Stimulated activated CD8-positive, alpha-beta memory T cell treated with anti-CD3 and anti-CD28 coated beads, Interleukin-4, amount 100 ng/mL, for 1 hour (primary cell): ENCODE data around the gene APOD.
A peak's percentile ranks its signal among the peaks of the same experiment; 100 is the strongest.

ENCODE experiments used
- DNase-seq, 2 donors: peaks; one replicate each; pipeline ENCODE4 v3.0.0-alpha.2; 2020; ENCODE audit warnings: low read depth in 2 of 2, low spot score in 1 of 2

APOD gene

DNA sequence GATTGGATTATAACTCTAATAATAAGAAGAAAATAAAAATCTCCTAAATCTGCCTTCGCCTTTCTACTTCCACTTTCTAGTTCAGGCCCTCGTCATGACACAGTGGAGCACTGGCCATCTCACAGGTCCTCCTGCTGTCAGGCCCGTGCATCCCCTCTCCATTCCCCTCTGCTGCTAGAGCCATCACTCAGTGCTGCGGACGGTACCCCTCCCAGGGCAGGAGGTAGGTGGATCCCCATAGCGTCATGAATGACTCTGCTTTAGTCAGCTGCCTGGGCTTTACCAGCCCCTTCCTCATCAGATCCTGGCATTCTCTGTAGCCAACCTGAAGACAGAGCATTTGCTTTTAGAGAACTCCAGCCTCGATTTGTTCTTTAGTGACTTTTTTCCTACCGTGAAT, 28.6 kb downstream of the APOD start:
- DNase-seq, result no peak

DNA sequence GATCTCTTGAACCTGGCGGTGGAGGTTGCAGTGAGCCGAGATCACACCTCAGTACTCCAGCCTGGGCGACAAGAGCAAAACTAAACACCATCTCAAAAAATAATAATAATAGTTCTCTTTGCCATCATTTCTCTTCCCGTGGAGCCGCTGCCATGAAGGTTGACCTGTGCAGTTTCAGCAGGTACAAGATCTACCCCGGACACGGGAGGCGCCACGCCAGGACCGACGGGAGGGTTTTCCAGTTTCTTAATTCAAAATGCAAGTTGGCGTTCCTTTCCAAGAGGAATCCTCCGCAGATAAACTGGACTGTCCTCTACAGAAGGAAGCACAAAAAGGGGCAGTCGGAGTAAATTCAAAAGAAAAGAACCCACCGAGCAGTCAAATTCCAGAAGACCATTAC, 29.3 kb downstream of the APOD start:
- no peak for DNase-seq

DNA sequence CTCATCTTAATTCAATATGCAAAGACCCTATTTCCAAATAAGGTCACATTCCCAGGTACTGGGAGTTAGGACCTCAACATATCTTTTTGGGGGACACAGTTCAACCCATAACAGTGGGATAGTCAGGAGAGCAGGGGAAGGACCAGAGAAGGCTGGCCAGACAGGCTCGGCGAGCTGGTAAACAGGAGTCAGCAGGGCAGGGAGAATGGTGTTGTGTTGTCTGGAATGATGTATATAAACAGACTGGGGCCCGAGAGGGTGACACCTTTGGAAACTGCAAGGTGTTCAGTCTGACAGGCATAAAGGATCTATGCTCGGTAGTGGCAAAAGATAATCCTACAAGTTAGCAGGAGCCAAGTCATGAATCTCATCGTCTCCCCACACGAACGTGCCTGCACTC, 30.5 kb downstream of the APOD start:
- DNase-seq, result no peak

DNA sequence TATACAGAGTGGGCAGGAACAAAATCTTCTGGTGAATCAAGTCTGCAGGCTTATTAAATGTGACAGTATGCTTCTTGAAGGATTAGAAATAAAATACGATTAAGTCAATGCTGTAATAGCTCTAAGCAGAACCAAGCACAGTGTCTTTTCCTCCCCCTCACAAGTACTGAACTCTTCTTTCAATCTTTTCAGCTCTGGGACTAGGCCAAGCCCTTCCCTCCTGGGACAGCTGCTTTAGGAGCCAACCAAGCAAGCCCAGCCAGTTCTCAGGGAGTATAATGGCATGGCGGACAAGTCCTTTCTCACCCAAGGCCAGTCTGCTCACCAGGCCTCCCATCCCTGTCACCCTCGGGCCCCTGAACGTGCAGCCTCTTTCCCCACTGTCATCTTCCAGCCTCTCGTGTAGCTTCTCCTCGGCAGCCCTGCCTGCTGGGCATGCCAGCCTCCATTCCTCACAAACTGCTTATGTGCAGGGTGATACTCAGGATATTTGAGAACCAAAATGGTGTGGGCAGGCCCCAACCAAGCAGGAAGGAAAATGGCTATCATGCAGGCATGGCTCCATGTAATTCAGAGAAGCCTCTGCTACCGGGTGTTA, 32.3 kb downstream of the APOD start:
- DNase-seq, result no peak

DNA sequence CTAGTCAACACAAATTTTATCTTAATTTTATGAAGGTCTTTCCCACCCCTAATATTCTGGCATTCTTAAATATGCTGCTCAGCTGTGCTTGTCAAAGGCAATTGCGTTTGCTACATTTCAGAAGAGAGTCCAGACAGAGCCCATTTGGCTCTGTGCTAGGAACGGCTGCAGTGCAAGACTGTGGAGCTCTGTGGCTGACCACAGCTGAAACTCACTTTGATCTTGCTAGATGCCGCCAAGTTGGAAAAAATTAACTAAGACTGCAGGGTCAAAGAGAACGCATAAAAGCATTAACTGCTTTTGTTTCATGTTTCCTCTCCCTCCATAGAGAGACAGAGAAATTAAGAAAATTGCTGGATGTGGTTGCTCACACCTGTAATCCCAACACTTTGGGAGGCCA, 33.0 kb downstream of the APOD start:
- no peak for DNase-seq

DNA sequence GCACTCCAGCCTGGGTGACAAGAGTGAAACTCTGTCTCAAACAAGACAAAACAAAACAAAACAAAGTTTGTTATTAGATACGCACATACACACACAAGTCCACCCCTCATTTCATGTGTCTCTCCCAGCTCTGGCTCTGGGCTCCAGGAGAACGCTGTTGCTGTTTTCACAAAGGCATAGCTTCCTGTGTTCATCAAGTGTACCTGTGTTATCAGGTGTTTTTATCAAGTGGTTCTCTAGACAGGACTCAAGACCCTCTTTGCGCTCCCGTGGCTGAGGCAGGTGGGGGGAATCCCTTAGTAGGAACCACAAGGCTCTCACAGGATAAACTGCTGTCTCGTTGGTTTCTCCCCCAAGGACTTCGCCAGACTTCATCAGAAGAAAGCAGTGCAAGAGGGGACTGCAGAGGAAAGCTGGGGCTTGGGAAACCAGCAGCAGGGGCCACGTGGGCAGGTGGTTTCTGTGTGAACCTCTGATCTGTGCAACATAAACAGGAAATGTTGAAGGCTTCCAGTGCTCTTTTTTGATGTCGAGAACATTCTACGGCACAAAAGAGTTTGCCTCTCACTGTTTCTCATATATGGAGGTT, 33.7 kb downstream of the APOD start:
- DNase-seq, result peak; percentile 46 to 66

DNA sequence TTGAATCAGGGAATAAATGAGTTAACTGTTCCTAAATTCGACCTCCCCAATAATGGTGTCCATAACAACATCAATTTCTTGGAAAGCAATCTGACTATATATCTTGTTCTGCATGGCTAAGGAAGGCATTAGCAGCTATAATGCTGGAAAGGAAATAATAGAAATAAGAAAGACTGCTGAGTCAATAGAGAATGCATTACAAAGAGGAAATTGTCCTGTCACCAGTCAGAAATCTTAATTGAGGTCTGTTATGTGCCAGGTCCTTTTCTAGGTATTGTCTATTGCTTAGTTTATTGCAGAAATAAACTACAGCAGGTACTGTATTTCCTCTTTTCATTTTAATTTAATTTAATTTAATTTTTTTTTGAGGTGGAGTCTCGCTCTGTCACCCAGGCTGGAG, 34.8 kb downstream of the APOD start:
- no peak for DNase-seq

DNA sequence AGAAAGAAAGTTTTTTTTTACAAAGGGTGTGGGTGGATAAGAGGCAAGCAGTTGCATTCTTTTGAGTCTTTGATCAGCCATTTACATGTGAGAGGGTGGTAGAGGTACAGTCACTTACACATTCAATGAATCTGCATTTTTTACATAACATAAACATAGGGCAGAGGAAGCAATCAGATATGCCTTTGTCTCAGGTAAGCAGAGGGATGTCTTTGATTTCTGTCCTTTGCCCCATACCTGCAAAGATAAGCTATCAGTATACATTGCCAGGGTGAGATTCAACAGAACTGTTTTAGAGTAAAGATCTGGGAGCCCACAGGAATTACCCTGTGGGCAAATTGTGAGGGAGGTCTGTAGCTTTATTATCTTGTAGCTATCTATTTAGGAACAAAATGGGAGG, 35.2 kb downstream of the APOD start:
- no peak for DNase-seq

DNA sequence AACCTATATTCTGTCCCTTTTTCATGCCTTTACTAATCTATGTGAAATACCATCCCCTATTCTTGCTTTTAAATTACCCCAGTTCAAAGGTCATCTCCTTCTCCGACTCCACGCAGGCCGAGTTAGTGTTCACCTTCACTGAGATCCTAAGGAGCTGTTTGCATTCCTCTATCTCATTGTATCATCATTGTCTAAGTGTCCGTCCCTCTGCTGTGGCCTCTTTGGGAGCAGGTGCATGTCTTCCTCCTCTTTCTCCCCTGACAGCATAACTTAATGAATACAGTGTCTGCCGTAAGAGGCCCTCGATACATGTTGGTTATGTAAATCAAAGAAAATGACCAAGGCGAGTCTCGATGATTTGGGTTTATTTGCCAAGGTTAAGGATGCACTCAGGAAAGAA, 35.7 kb downstream of the APOD start:
- DNase-seq, result no peak

DNA sequence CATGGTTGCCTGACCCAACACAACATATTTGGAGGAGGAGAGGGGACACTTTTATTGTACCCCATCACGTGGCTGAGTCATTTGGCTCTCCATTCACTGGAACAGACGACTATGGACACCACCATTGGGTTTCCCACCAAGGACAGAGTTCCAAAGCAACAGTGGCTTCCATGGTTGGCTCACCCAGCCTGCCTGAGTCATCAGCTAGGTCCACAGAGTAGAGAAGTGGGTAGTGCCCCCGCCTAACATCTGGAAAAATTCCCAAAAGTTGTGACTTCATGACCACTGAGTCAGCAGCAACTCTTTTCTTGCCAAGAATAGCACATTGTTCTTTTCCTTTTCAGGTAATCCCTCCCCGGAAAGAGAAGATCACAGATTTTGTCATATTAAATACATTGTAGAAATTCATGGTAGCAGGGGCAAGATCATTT, 37.6 kb downstream of the APOD start:
- no peak for DNase-seq

DNA sequence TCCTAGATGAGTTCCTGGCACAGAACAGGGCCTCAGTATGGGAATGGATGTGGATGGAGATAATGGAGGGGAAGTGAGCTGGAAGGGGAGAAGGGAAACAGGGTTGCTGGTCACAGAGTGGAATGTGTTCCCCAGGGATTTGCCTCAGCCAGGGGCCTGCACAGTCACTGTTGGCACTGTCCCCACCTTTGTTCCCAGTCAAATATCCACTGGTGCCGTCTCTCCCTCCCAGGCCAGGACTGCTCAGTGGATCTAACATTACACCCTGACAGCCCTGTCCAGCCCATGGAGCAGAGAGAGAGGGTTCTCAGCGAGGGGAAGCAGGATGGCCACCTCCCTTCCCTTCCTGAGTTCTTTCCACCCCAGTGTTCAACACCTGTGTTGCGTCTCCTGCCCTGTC, 39.1 kb downstream of the APOD start:
- no peak for DNase-seq

DNA sequence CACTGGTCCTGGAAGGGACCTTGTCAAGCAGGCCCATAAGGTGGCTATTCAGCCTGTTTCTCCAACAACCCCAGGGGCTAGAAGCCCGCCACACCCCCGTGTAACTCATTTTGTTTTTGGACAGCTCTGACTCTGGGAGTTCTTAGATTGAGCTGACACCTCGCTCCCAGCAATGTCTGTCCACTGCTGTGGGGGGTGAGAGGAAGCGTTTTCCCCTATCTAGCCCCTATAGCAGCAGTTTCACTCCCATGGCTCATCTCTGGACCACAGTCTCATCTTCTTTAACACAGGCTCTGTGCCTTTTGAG, 39.6 kb downstream of the APOD start:
- no peak for DNase-seq

DNA sequence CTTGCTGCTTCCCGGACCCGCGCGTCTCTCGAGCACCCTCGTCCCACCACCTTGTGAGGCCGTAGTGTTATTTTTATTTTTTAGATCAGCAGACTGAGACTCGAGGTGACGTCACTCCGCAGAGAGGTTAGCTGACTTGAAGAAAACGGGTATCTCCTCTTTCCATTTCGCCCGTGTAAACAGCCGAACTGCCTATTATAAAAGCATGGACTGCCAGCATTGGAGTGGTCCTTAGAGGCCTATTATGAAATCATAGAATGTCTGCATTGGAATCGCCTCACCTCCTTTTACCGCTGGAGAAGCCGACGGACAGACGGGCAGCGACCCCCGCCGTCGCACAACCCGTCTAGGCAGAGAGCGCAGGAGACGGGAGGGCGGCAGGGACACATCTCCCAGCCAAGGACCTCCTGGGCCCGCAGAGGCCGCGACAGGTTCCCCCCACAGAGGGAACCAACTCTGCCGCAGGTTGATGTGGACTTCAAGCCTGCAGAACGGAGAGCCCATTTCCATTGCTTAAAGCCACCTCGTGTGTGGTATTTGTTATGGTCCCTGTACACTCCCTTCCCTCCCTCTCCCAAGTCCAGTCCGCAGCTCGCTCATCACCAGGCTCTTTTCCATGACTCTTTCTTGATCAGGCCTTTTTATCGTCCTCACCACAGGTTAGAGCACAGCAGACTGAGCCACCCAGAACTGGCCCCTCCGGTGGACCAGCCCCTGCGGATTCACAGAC, 40.1 kb downstream of the APOD start:
- no peak for DNase-seq

DNA sequence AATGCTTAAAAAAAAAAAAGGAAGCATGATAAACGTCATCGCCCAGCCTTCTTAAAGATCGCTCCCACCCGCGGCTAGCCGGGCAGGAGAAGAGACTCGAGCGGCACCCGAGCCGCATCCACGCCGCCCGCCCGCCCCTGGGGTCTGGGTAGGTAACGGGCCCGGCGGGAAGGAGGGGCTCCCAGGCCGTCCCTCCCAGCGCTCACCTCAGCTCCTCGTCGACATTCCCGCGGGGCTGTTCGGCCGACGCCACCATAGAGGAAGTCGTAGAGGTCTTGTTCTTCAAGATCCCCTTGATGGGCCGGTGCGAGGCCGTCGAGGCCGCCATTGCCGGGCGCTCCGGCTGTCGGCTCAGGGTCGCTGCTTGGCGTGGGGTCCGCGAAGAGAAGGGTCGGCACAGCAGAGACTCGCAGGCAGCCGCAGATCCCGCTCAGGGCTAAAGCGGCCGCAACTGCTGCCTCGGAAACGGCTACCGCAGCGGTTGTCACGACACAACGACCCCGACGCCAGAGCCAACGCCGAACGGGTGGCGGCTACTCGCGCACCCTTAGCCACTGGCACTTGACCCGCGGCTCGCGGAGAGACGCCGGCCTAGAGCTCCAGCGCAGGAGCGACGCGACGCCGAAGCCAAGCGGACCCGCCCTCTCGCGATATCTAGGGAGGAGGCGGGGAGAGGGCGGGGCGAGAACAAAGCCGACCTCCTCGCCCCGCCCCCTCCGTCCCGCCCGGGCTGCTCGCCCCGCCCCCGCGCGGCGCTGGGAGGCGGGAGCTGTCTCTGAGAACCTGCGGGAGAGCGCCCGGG, 40.8 kb downstream of the APOD start, which contains the start of gene PPP1R2:
TSS of gene PPP1R2 (minus strand) at position 628 of the 802 bp plus-strand sequence. CDS start at position 328, 300 bp downstream.
- DNase-seq, result peak; percentile 81 to 83

DNA sequence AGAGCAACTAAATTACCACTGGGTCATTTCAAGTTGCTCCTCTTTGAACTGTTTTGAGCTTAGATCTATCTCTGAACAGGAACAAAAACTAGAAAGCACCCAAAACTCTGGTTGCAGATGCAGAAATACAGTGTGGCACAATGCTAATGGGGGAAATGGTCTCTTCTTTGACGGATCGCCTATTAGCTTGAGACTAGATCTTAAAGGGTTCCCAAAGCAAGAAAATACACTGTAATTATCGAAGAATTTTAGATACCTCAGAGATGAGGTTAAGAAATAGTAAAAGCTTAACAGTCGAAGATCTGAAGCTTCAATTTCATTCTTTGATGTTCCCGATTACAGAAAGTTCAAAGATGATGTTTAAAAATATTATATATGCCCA, 41.4 kb downstream of the APOD start:
- DNase-seq, result no peak

DNA sequence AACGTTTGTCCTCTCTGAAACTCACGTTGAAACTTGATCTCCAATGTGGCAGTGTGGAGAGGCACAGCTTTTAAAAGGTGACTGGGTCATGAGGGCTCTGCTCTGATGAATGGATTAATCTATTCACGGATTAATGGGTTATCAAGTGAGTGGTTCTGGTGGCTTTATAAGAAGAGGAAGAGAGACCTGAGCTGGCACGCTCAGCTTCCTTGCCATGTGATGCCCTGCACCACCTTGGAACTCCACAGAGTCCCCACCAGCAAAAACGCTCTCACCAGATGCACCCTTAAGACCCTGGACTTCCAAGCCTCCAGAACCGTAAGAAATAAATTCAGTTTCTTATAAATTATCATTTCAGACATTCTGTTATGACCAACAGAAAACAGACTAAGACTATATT, 43.2 kb downstream of the APOD start:
- DNase-seq, result no peak

DNA sequence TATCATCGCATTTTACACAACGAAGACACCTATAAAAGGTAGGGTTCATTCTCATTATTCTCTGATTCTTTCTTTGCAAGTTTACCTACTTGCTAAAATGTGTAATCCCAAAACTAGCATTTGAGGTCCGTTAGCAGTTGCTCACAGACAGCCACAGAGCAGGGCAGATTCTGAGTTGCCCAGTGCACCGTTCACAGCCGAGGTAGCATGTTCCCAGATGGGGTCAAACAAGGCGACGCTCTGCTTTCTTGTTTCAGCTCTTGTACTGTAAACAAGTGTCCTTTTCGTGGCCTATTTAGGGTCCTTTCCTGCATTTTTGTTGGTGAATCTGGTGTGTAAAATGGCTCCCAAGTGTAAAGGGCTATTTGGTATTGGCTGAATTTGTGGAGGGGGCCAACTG, 43.7 kb downstream of the APOD start:
- no peak for DNase-seq

DNA sequence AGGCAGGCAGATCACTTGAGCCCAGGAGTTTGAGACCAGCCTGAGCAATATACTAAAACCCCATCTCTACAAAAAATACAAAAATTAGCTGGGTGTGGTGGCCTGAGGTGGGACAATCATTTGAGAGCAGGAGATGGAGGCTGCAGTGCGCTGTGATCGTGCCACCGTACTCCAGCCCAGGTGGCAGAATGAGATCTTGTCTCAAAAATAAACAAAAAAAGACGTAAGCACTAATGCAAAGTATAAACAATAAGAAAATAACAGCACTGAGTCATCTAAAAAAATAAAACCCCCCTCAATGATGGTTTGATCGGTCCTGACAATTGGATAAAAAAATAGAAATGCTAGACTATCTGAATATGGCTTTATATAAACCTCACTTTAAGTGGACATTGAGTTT, 44.3 kb downstream of the APOD start:
- DNase-seq, result no peak

DNA sequence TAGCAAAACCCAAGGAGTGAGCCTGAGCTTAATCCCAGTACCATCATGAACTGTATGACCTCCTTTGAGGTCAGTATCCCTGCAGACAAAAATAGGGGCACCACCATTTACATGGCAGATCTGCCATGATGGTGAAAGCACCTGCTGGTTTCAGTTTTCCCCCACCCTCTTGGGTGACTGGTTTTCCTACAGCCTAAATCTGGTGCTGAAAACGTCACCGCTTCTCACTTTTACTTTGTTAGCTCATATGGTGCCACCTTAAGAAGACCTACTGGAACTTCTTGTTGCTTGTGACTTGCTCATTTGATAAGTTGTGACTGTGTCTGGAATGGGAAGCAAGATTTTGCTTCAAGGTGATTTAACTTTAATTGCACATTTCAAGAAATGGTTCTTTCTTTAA, 45.7 kb downstream of the APOD start:
- DNase-seq, result no peak

DNA sequence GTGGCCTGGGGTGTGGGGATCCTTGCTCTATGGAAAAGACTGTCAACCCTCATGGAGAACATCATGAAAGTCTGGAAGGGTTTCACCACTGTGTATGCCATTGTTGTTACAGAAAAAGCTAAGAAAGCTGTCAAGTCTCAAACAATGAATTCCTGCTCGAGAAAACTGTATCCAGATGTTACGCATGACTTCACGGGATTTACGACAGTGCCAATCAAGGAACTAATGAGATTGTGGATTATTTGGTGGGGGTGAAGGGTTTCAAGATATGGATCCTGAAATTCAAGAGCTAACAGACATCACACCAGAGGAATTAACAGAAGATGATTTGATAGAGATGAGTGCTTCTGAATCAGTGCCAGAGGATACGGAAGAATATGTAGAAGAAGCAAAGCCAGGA, 48.4 kb downstream of the APOD start:
- DNase-seq, result no peak

DNA sequence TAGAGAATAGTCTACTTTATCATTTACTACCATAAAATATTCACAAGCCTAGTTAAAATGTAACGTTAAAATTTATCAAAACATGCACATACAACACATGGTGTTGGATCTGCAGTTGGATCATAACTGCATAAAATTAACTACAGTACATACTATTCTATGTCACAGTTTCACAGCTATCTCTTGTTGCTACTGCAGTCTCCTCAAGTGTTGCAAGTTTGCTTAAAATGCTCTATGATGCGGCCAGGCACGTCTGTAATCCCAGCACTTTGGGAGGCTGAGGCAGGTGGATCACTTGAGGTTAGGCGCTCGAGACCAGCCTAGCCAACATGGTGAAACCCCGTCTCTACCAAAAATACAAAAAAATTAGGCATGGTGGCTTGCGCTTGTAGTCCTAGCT, 50.9 kb downstream of the APOD start:
- no peak for DNase-seq

DNA sequence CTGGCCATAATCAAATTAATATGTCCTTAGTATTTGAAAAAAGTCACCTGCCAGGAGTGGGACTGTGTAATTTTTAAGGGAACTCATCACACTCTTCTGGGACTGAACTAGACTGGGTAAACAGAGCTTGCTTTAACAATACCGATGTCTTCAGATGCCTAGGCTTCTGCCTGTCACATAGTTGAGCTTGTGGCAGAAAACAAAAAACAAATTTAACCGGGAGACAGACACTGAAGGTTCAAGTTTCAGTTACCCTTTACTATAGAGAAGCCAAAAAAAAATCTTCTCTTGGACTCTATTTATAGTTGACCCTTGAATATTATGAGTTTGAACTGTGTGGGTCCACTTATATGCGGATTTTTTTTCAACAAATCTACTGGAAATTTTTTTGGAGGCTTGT, 51.4 kb downstream of the APOD start:
- DNase-seq, result no peak
